ENCODE data around the gene FBXL17.

DNA sequence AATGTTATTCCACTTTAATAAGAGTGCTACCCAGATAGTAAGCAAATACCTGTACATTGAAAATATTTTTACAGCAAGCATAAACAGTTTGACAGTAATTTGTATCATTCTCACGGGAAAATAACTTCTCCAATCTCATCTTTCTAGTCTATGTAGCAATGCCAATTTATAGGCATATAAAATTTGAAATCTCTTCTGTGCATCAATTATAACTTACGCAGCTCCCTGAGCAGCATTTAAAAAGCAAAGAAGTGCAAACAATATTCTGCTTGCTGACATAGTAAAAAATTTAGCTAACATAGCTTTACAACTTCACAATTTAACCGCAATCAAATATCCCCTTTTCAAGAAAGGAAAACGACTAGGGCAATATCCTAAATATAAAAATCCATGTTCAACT is 257.3 kb downstream of the FBXL17 start:
- TF ChIP-seq, protein P1, sequence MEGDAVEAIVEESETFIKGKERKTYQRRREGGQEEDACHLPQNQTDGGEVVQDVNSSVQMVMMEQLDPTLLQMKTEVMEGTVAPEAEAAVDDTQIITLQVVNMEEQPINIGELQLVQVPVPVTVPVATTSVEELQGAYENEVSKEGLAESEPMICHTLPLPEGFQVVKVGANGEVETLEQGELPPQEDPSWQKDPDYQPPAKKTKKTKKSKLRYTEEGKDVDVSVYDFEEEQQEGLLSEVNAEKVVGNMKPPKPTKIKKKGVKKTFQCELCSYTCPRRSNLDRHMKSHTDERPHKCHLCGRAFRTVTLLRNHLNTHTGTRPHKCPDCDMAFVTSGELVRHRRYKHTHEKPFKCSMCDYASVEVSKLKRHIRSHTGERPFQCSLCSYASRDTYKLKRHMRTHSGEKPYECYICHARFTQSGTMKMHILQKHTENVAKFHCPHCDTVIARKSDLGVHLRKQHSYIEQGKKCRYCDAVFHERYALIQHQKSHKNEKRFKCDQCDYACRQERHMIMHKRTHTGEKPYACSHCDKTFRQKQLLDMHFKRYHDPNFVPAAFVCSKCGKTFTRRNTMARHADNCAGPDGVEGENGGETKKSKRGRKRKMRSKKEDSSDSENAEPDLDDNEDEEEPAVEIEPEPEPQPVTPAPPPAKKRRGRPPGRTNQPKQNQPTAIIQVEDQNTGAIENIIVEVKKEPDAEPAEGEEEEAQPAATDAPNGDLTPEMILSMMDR (IDR thresholded peaks at IDR 0.05): no peak
- TF ChIP-seq POLR2AphosphoS5 (IDR thresholded peaks at IDR 0.05): no peak
- no peak for TF ChIP-seq EP300 (IDR thresholded peaks at IDR 0.05)
- no peak for TF ChIP-seq POLR2A (IDR thresholded peaks at IDR 0.05)
